ENCODE measurements around the gene STUM.

Gene STUM

DNA sequence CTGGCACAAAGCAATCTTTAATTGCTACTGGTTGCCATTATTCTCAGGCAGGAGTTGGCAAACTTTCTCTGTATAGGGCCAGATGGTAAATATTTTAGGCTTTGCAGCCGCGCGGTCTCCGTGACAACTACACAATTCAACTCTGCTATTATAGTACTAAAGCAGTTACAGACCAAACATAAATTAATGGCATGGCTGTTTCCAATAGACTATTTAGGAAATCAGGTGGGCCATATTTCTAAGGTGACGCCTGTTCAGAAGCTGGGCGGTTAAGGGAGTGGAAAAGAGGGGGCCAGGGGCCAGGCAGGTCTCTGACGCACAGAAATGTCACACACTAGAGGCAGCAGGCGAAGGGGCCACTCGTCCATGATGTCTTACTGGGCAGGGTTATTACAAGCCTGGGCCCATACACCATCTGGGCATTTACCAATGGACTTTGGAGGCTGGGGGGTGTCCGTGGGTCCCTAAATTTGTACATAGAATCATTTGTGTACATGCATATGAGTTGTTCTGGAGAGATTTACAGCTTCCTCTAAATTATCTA lies 80.1 kb downstream of the STUM start:
- H3K9me3 ChIP-seq (ENCODE audit: insufficient read depth, low read length), result no peaks in the 10 kb centered on the region
- H4K20me1 ChIP-seq (ENCODE audit: insufficient read depth, low read length), result no peaks in the 10 kb centered on the region
- no peaks in the 10 kb centered on the region for H3K79me2 ChIP-seq (ENCODE audit: low read length)
- H3K4me2 ChIP-seq (ENCODE audit: low read length), result no peak overlapping the region
- H3K27me3 ChIP-seq (ENCODE audit: low read depth, low read length), result no peaks in the 10 kb centered on the region
- H2AFZ ChIP-seq (ENCODE audit: low read depth, low read length), result no peak overlapping the region
- no peaks in the 10 kb centered on the region for H3K36me3 ChIP-seq (replicated peaks; ENCODE audit: low read depth, low read length)
- H3K9ac ChIP-seq (ENCODE audit: low read length), result no peak overlapping the region
- peaks cover 16% of the 10 kb centered on the region for H3K4me1 ChIP-seq (ENCODE audit: low read length)
- no peak overlapping the region for H3K4me3 ChIP-seq (ENCODE audit: low read length)
- no peak overlapping the region for H3K27ac ChIP-seq (ENCODE audit: low read length)
- TF ChIP-seq CTCF (IDR thresholded peaks at IDR 0.05; ENCODE audit: low read depth, low read length) (no peak), EZH2phosphoT487 (IDR thresholded peaks at IDR 0.05; ENCODE audit: low read depth) (no peak)

DNA sequence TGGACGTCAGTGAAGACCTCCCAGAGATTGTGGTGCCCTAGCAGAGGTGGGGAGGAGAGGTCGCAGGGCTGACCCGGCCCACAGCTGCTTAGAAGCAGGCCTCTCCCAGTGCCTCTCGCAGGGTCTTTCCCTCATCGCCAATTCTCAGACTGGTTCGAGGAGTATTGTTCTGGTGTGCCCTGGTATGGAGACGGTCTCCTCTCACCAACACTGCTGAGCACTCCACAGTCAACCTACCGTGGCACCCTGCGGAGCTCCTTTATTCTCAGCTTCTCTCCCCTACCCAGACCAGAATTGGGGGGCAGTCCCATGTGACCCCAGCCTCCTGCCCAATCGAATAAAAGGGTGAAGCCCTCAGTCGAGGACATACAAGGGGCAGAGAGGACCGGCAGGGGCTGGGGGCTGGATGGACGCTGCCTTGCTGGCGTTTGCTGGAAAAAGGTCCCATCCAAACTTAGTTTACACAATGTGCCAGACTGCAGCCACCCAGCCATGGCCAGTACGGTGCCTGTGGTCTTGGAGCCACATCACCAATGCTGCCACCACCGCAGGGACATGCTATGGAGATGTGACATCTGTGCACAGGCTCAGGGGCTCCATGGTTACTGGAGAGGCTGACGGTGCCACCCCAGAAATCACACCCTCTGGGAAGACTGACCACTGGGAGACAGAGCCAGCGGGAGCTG lies 80.8 kb downstream of the STUM start:
- Histone ChIP-seq H3K4me2 (ENCODE audit: low read length) (no peak overlapping the region), H3K36me3 (replicated peaks; ENCODE audit: low read depth, low read length) (no peaks in the 10 kb centered on the region), H3K9me3 (ENCODE audit: insufficient read depth, low read length) (no peaks in the 10 kb centered on the region), H3K27me3 (ENCODE audit: low read depth, low read length) (no peaks in the 10 kb centered on the region), H4K20me1 (ENCODE audit: insufficient read depth, low read length) (no peaks in the 10 kb centered on the region), H3K79me2 (ENCODE audit: low read length) (no peaks in the 10 kb centered on the region), H3K9ac (ENCODE audit: low read length) (no peak overlapping the region), H2AFZ (ENCODE audit: low read depth, low read length) (no peak overlapping the region), H3K27ac (ENCODE audit: low read length) (no peak overlapping the region), H3K4me3 (ENCODE audit: low read length) (no peak overlapping the region), H3K4me1 (ENCODE audit: low read length) (peaks cover 19% of the 10 kb centered on the region)
- TF ChIP-seq EZH2phosphoT487 (IDR thresholded peaks at IDR 0.05; ENCODE audit: low read depth) (no peak), CTCF (IDR thresholded peaks at IDR 0.05; ENCODE audit: low read depth, low read length) (no peak)

DNA sequence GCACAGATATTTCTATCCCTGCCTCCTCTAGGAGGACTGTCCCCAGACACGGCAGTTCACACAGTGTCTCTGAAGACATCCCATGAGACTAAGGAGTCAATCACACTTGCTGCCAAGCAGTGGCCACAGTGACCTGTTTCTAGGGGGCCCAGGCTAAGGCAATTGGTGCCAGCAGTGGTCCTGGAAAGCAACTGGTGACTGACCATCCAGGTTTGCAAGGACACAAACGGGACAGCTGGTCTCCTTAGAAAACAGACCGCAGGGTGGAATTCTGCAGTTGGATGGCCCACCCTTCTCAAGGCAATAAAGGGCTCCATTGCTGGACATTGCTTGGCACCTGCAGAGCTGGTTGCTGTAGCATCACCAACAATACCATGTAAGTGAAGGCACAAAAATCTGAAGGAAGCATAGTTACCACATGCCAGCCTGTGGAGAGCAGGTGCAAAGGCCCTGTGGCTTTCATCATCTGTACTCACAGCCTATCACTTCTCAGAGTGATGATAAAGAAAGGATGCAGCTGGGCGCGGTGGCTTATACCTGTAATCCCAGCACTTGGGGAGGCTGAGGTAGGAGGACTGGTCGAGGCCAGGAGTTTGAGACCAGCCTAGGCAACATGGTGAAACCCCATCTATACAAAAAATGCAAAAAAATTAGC lies 81.5 kb downstream of the STUM start:
- H3K9me3 ChIP-seq (ENCODE audit: insufficient read depth, low read length), result no peaks in the 10 kb centered on the region
- H3K27ac ChIP-seq (ENCODE audit: low read length), result no peak overlapping the region
- H3K9ac ChIP-seq (ENCODE audit: low read length), result no peak overlapping the region

More for the DNA sequence above, 81.5 kb downstream of the STUM start:
- no peak overlapping the region for H3K4me2 ChIP-seq (ENCODE audit: low read length)
- H4K20me1 ChIP-seq (ENCODE audit: insufficient read depth, low read length), result no peaks in the 10 kb centered on the region
- TF ChIP-seq CTCF (IDR thresholded peaks at IDR 0.05; ENCODE audit: low read depth, low read length), result no peak
- no peak for TF ChIP-seq EZH2phosphoT487 (IDR thresholded peaks at IDR 0.05; ENCODE audit: low read depth)
- no peak overlapping the region for H3K4me3 ChIP-seq (ENCODE audit: low read length)
- H3K79me2 ChIP-seq (ENCODE audit: low read length), result no peaks in the 10 kb centered on the region
- peaks cover 19% of the 10 kb centered on the region for H3K4me1 ChIP-seq (ENCODE audit: low read length)
- no peak overlapping the region for H2AFZ ChIP-seq (ENCODE audit: low read depth, low read length)
- no peaks in the 10 kb centered on the region for H3K27me3 ChIP-seq (ENCODE audit: low read depth, low read length)
- no peaks in the 10 kb centered on the region for H3K36me3 ChIP-seq (replicated peaks; ENCODE audit: low read depth, low read length)

Measured in OCI-LY3 (cell line).